Measurements from ENCODE around the gene PRDX6.
"Not testable (repeated sequence)": the region's sequence is repeated elsewhere in the genome, so short reads cannot be mapped to it uniquely, and the experiment has no call there.

PRDX6 gene

GRCh38 chr1:173499729-173500128 lies 22.6 kb downstream of the PRDX6 start:
- DNase-seq (ENCODE audit: low spot score) = no peak

GRCh38 chr1:173502104-173502503 lies 25.0 kb downstream of the PRDX6 start:
- DNase-seq (ENCODE audit: low spot score) = no peak

- DNase-seq (ENCODE audit: low spot score) = no peak
Measured at GRCh38 chr1:173503391-173503790, 26.3 kb downstream of the PRDX6 start.

GRCh38 chr1:173504268-173504667 lies 27.1 kb downstream of the PRDX6 start:
- DNase-seq (ENCODE audit: low spot score) = no peak

- no peak for DNase-seq (ENCODE audit: low spot score)
Measured at GRCh38 chr1:173505391-173505790, 28.3 kb downstream of the PRDX6 start.

- DNase-seq (ENCODE audit: low spot score) = no peak
Measured at GRCh38 chr1:173506437-173506836, 29.3 kb downstream of the PRDX6 start.

GRCh38 chr1:173507205-173507846 lies 30.2 kb downstream of the PRDX6 start:
- no peak for DNase-seq (ENCODE audit: low spot score)

- DNase-seq (ENCODE audit: low spot score) = no peak
Measured at GRCh38 chr1:173507847-173508209, 30.7 kb downstream of the PRDX6 start.

GRCh38 chr1:173508541-173508940 lies 31.4 kb downstream of the PRDX6 start:
- DNase-seq (ENCODE audit: low spot score) = no peak

GRCh38 chr1:173509797-173510196 lies 32.7 kb downstream of the PRDX6 start:
- no peak for DNase-seq (ENCODE audit: low spot score)

GRCh38 chr1:173514503-173514902 lies 37.4 kb downstream of the PRDX6 start:
- DNase-seq (ENCODE audit: low spot score) = not testable (repeated sequence)

- no peak for DNase-seq (ENCODE audit: low spot score)
Measured at GRCh38 chr1:173520799-173521198, 43.7 kb downstream of the PRDX6 start.

- no peak for DNase-seq (ENCODE audit: low spot score)
Measured at GRCh38 chr1:173523329-173523728, 46.2 kb downstream of the PRDX6 start.

- no peak for DNase-seq (ENCODE audit: low spot score)
Measured at GRCh38 chr1:173525926-173526325, 48.8 kb downstream of the PRDX6 start.

- no peak for DNase-seq (ENCODE audit: low spot score)
Measured at GRCh38 chr1:173527151-173527826, 50.2 kb downstream of the PRDX6 start.

GRCh38 chr1:173529106-173529505 lies 52.0 kb downstream of the PRDX6 start:
- DNase-seq (ENCODE audit: low spot score) = no peak

- DNase-seq (ENCODE audit: low spot score) = no peak
Measured at GRCh38 chr1:173530795-173531693, 53.9 kb downstream of the PRDX6 start.

- no peak for DNase-seq (ENCODE audit: low spot score)
Measured at GRCh38 chr1:173532237-173532636, 55.1 kb downstream of the PRDX6 start.

GRCh38 chr1:173536223-173536622 lies 59.1 kb downstream of the PRDX6 start:
- DNase-seq (ENCODE audit: low spot score) = no peak
